ENCODE measurements around the gene GIPC3.

The GIPC3 gene

GRCh38 chr19:3604987-3605343 lies 19.7 kb downstream of the GIPC3 start:
- TF ChIP-seq CTCF (IDR thresholded peaks at IDR 0.05; ENCODE audit: control insufficient read depth, insufficient read depth, low read depth, low read length, missing control alignments): no peak
- DNase-seq (ENCODE audit: low read depth): no peak
- H3K4me3 ChIP-seq (ENCODE audit: control insufficient read depth, low read depth, low read length): no peak overlapping the region

- TF ChIP-seq CTCF (IDR thresholded peaks at IDR 0.05; ENCODE audit: control insufficient read depth, insufficient read depth, low read depth, low read length, missing control alignments): no peak
- no peak overlapping the region for H3K4me3 ChIP-seq (ENCODE audit: control insufficient read depth, low read depth, low read length)
- no peak for DNase-seq (ENCODE audit: low read depth)
Observed at GRCh38 chr19:3605361-3605760, 20.1 kb downstream of the GIPC3 start.

GRCh38 chr19:3605770-3606169 lies 20.5 kb downstream of the GIPC3 start:
- no peak for TF ChIP-seq CTCF (IDR thresholded peaks at IDR 0.05; ENCODE audit: control insufficient read depth, insufficient read depth, low read depth, low read length, missing control alignments)
- DNase-seq (ENCODE audit: low read depth): no peak

GRCh38 chr19:3606174-3606689 lies 21.0 kb downstream of the GIPC3 start:
- DNase-seq (ENCODE audit: low read depth): no peak
- H3K4me3 ChIP-seq (ENCODE audit: control insufficient read depth, low read depth, low read length): peak overlapping the region; percentile 44
- TF ChIP-seq CTCF (IDR thresholded peaks at IDR 0.05; ENCODE audit: control insufficient read depth, insufficient read depth, low read depth, low read length, missing control alignments): no peak

More at GRCh38 chr19:3605770-3606169, 20.5 kb downstream of the GIPC3 start:
- peak overlapping the region; percentile 44 for H3K4me3 ChIP-seq (ENCODE audit: control insufficient read depth, low read depth, low read length)

GRCh38 chr19:3606690-3607289 lies 21.5 kb downstream of the GIPC3 start, which contains the start of gene TBXA2R:
TSS of gene TBXA2R (minus strand) at chr19:3606875. CDS start at chr19:3600634, 6,241 bp downstream.
- H3K4me3 ChIP-seq (ENCODE audit: control insufficient read depth, low read depth, low read length): peak within 1 kb of the TSS; percentile 44
- DNase-seq (ENCODE audit: low read depth): no peak
- TF ChIP-seq CTCF (IDR thresholded peaks at IDR 0.05; ENCODE audit: control insufficient read depth, insufficient read depth, low read depth, low read length, missing control alignments): no peak

- DNase-seq (ENCODE audit: low read depth): no peak
- peak overlapping the region; percentile 44 for H3K4me3 ChIP-seq (ENCODE audit: control insufficient read depth, low read depth, low read length)
- TF ChIP-seq CTCF (IDR thresholded peaks at IDR 0.05; ENCODE audit: control insufficient read depth, insufficient read depth, low read depth, low read length, missing control alignments): no peak
Observed at GRCh38 chr19:3607303-3608078, 22.2 kb downstream of the GIPC3 start.

Data from AG09309 (cell line).